Stimulated activated CD8-positive, alpha-beta memory T cell treated with anti-CD3 and anti-CD28 coated beads, Interleukin-15, amount 100 ng/mL, for 4 hours (primary cell): ENCODE results near the gene SULT1C4.

Experiments used
- DNase-seq, 2 donors: peaks; one replicate each; pipeline ENCODE4 v3.0.0-alpha.2; 2020; ENCODE audit warnings: low read depth in 2 of 2

The SULT1C4 gene

GRCh38 chr2:108370080-108370479 is 7.7 kb upstream of the SULT1C4 start:
- no peak for DNase-seq

- no peak for DNase-seq
Observed at GRCh38 chr2:108376774-108377173, 980 bp upstream of the SULT1C4 start.

GRCh38 chr2:108377401-108377800 is 353 bp upstream of the SULT1C4 start:
- no peak for DNase-seq

GRCh38 chr2:108378851-108379250 is 1.1 kb downstream of the SULT1C4 start:
- DNase-seq: no peak

GRCh38 chr2:108382196-108382595 is 4.4 kb downstream of the SULT1C4 start:
- DNase-seq: no peak

- no peak for DNase-seq
Observed at GRCh38 chr2:108383146-108383830, 5.5 kb downstream of the SULT1C4 start.

GRCh38 chr2:108384662-108385393 is 7.1 kb downstream of the SULT1C4 start:
- DNase-seq: no peak

- DNase-seq: no peak
Observed at GRCh38 chr2:108385411-108386071, 7.8 kb downstream of the SULT1C4 start.

- no peak for DNase-seq
Observed at GRCh38 chr2:108388045-108388444, 10.3 kb downstream of the SULT1C4 start.

GRCh38 chr2:108390340-108390739 is 12.6 kb downstream of the SULT1C4 start:
- no peak for DNase-seq

- DNase-seq: no peak
Observed at GRCh38 chr2:108392029-108392428, 14.3 kb downstream of the SULT1C4 start.

- no peak for DNase-seq
Observed at GRCh38 chr2:108393197-108393596, 15.4 kb downstream of the SULT1C4 start.

- no peak for DNase-seq
Observed at GRCh38 chr2:108395155-108395554, 17.4 kb downstream of the SULT1C4 start.

- DNase-seq: no peak
Observed at GRCh38 chr2:108396845-108397244, 19.1 kb downstream of the SULT1C4 start.

GRCh38 chr2:108399479-108399878 is 21.7 kb downstream of the SULT1C4 start:
- DNase-seq: no peak

GRCh38 chr2:108401800-108402199 is 24.0 kb downstream of the SULT1C4 start:
- no peak for DNase-seq

- DNase-seq: no peak
Observed at GRCh38 chr2:108403494-108403893, 25.7 kb downstream of the SULT1C4 start.

GRCh38 chr2:108404784-108405397 is 27.1 kb downstream of the SULT1C4 start:
- no peak for DNase-seq

- DNase-seq: no peak
Observed at GRCh38 chr2:108407864-108408729, 30.3 kb downstream of the SULT1C4 start.

GRCh38 chr2:108409768-108410167 is 32.0 kb downstream of the SULT1C4 start:
- DNase-seq: no peak

- DNase-seq: no peak
Observed at GRCh38 chr2:108412995-108413710, 35.4 kb downstream of the SULT1C4 start.
